Islet precursor cell (in vitro differentiated cells): Measurements from ENCODE around the gene NRARP.
A peak's percentile ranks its signal among the peaks of the same experiment; 100 is the strongest.

ENCODE experiments used
- DNase-seq: peaks from one replicate; pipeline ENCODE4 v3.0.0-alpha.2; 2018

NRARP gene

DNA sequence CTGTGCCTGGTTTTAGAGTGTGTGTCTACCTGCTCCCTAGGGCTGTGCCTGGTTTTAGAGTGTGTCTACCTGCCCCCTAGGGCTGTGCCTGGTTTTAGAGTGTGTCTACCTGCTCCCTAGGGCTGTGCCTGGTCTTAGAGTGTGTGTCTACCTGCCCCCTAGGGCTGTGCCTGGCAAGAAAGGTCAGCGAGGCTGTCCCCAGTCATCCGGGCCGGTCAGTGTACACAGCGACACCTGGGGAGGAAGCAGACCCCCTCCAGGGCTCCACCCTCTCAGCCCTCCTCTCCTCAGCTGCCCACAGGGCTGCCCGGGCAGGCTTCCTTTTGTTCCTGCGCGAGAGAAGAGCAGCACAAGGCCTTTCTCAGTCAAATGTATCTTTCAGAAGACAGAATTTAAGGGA lies 4.1 kb downstream of the NRARP start:
- no peak for DNase-seq

DNA sequence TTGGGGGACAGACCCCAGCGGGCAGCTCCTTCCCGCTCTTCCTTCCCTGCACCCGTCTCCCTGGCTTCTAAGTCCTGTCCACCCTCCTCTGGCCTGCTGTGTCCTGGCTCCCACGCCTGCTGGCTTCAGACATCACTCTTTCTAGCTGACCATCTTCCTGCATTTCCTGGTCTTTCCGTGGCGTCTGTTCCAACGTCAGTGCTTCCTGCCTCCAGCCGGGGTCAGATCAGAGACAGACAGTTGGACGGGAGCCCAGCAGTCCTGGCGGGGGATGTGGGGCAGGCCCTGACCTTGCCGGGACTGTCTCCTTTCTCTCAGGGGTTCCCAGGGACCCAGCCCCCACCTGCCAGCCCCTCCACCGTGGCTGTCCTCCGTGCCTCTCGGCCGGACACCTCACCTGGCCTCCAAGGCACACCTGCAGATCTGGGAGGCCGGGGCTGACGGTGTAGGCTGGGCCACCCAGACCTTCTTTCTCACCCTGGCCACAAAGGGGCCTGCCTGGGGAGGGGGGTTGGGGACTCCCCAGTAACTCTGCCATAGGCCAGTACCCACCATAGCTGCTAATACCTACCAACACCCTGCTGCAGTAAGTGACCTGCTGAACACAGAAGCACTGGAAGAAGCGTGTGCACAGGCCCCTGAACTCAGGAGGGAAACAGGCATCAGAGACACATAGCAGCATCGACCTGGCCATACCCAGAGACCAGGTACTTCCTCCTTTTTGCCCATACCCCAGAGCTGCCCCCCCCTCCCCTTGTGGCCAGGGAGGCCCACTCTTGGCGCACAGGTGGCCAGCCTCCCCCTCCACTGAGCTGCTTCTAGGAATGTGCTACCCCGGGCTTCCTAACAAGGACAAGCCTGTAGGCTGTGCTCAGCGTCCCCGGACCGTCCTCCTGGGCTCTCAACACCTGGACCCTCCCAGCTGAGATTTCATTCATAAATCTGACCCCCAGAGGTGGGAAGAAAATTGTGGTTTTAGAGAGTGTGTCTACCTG lies 5.1 kb downstream of the NRARP start:
- DNase-seq: no peak

- no peak for DNase-seq
Observed at GRCh38 chr9:137295849-137296669, 6.0 kb downstream of the NRARP start.

DNA sequence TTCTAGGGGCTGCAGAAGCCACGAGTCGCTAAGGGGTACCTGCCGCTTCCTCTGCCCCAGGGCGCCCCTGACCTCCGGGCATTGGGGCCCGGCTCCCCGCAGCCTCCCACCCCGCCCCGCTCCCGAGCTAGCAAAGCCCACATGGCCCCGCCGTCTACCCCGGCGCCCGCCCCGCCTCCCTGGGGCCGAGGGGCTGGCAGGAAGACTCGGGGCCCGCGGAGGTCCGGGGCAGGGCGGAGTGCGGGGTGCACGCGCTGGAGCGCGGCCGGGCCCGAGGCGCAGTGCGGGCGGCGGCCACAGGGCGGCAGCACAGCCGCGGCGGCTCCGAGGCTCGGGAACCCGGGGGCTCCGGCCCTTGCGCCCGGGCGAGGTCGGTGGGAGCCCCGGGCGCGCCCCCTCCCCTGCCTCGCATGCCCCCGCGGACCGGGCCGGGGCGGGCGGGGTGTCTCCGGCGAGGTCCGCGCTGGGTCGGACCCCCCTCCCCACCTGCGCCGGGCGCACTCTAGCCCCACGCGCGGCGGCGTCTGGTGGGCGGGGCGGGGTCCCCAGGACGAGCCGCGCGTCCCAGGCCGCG lies 6.7 kb downstream of the NRARP start:
- DNase-seq: no peak

DNA sequence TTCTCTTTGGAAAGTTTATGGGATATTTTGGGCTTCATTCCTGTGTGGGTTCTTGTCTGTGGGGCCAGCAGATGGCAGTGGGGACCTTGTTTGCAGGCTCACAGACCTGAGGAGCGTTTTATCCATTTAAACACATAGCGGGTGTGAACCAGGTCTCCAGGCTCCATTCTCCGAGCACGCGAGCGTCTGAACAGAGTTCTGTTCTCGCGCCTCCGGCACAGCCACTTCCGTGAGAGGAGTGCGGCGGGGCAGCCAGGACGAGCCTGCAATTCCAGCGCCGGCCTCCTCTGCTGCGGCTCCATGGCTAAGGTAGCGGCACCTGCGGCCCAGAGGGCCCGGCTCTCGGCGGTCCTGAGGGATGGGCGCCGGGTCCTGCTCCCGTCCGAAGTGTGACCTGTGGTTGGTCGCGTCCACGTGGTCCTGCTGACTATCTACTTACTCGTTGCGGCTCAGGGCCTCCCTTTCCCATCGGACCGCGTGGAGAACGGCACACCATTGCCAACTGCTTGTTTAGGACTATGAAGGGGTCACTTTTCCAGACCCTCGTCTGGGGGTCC lies 7.3 kb downstream of the NRARP start:
- no peak for DNase-seq

DNA sequence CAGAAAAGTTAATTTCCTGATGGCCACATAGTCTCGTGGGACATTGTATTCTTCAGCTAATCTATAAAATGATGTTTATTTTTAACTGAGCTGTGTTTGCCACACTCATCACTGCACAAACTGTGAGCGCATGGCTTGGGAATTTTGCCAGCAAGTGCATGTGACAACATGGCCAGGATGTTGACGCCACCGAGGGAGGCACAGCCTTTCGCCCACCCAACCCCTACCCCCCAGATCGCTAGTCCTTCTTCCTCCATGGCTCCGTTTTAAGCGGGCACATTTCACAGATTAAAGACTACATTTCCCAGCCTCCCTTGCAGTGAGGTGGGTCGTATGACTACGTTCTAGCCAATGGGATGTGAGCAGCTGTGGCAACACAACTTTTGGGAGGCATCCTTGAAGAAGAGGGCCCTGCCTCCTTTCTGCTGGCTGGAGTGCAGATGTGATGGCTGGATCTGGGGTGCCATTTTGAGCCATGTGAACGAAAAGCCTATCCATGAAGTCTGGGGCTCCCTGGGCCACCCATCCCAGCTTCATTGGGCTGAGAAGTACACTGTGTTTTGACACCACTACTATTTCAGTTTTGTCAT lies 7.9 kb downstream of the NRARP start:
- DNase-seq: no peak

- DNase-seq: no peak
Observed at GRCh38 chr9:137293482-137294090, 8.5 kb downstream of the NRARP start.

GRCh38 chr9:137293094-137293481 lies 9.0 kb downstream of the NRARP start:
- DNase-seq: no peak

DNA sequence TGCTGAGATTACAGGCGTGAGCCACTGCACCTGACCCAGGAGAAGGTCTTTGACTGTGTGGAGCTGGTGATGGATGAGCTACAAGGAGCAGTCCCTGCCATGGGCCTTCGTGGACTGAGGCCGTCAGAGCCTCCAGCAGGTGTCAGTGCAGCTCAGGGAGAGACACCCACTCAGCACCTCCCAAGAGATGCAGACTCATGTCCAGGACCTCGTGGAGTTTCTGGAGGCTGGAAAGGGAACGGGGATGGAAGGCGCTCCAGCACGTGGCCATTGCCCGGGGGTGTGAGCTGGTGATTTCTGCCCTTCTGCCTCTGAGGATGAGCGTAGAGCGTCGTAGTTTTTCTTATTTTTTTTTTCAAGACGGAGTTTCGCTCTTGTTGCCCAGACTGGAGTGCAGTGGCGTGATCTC lies 15.1 kb downstream of the NRARP start:
- DNase-seq: peak; percentile 87

DNA sequence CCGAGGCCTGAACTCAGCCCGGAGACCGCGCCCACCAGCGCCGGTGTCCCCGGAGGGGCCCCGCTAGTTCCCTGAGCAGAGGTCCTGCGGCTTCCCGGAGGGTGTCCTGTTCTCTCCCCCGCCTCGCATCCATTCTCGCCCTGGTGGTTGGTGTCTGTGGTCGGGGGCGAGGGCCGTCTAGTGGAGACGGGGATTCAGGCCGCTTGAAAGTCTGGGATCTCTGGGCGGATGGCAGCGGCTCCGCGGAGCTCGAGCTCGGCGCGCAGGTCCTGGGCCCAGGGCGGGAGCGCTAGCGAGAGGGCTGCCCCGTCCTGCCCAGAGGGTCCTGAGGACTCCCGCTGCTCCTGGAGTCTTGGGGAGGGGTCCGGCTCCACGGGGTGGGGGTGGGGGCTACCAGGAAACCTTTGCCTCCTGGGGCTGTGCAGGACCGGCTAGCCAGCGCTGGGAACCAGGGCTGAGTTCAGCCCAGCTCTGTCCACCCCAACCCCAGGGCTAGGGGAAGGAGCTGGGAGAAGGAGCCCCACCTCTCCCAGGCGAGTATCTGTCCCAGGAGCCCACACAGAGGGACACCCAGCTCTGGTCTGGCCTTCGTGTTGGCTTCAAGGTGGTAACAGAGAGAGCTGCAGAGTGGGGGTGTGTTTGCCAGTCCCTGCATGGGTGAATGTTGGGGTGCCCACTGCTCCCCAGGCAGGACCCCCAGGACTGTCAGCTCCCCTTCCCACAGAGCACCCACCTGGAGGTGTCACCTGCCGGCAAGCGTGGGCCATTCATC lies 20.5 kb downstream of the NRARP start:
- peak; percentile 77 for DNase-seq

DNA sequence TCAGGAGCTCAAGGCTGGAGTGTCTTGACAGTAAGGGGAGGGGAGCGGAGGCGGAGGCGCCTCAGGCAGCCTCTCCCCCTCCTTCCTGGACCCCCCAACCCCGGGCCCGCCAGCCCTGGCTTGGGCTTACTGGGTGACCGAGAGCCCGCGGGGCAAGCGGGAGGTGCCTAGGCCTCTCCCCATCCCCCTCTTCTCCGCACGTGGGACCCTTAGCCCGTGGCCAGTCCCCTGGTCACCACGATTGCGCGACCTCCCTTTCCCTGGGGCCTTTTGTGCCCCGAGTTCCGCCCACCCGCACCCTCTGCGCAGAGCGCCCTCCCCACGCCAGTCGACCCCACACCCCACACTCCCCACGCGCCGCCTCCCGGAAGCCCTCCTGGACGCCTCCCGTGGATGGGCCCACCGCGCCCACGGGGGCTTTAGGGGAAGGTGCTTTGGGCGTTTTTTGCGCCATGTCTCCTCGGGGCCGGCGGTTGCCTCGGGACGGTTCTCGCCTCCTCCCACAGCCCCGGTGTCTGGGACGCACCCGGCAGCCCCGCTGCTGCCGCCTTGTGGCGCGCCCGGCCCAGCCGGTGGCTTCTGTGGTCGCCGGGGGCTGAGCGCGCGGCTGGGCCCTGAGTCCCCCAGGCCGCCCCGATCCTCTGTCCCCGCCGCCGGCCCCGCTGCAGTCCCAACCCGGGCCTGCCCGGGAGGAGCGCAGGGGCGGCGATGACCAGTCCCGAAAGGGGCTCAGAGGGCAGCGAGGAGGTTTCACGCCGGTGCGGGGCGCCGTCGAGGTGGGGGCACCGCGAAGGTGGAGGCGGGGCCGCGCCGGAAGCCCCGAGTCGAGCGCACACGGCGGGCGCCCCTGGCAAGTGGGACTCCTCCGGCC lies 21.4 kb downstream of the NRARP start:
- DNase-seq: peak; percentile 75

DNA sequence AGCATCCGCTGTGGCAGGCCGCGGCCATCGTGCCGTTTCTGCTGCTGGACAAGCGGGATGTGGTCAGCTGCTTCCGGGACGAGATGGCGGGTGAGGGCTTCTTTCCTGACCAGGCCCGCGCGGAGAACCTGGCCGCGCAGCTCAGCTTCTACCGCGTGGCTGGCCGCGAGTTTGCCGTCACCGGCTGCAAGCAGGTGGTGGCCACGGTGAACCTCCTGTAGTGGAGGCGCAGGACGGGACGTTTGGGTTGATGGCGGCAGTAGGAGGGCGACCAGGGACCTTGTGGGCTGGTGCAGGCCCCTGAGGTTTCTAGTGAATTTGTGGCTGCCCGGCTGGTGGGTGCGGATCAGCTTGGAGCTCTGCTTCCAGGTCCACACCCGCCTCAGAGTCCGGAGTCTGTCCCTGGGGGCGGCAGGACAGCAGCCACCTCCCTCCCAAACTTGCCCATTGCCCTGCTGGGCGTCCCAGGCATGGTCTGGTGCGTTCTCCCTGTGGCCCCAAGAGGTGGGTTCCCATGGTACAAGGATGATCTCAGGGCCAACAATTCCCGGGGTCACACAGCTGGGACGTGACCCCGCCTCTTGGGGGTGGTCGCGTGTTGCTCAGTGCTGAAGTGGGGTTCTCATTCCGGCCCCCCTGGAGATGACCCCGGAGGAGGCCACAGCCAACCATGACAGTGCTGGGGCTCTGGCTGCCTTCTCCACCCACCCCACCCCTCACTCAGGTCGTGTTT lies 22.2 kb downstream of the NRARP start:
- DNase-seq: no peak

- DNase-seq: peak; percentile 49
Observed at GRCh38 chr9:137278721-137279711, 23.1 kb downstream of the NRARP start.

DNA sequence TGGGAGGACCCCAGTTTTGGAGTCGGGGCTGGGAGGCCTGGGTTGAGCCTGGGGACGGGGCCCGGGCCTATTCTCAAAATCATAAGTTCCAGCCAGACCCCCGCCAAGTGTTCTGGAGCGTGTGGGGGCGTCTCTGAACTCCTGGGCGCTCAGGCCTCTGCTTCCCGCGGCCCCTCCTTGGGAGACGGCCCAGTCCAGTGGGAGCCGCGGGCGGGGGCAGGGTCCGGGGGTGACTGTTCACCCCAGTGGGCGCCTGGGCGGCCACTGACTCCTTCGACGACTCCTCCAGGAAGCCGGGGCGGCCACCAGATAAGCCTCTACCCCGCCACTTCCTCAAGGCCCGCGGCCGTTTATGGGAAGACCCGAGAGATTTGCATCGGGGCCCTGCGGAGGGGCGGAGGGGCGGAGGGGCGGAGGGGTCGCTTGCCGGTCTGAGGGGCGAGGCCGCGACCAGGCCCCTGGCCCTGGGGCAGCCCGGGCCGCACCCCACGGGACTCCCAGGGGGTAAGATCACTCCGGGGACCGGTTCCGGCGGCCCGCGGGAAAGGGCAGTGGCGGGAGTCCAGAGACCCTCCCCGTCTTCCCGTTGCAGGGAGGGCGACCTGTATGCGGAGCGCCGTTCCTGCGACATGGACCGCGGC lies 23.9 kb downstream of the NRARP start:
- DNase-seq: peak; percentile 67

DNA sequence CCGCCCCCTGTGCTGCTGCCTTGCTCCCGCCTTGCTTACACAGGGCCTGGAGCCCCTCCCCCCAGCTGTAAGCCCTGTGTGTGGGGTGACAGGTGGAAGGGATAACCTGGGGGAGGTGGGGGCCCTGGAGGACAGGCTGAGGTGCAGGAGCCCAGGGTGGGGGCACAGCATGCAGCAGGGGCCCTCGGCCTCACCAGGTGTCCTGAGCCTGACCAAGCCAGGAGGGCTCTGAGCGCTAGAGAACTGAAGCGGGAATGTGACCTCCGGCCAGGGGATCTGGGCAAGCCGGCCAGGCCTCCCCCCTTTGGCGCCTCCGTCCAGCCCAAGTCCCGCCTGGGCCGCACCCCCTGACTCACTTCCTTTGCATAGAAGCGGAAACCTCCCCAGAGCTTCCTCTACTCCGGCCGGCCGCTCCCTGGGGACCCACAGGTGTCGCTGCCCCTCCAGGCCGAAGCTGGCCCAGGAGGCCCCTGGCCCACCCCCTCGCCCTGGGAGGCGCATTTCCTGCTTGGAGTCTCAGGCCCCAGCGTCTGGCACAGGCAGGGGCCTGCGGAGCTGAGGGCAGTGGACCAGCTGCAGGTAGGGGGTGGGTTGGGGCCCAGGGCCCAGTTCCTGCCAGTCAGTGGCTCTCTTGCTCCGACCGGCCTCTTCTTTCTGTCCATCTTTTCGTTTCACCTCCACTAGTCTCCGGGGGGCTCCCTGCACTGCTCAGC lies 24.6 kb downstream of the NRARP start, which contains the start of gene TOR4A:
Gene TOR4A (plus strand): TSS at position 398 of the 713 bp plus-strand sequence. CDS start 964 bp downstream, outside the sequence.
- peak; percentile 95 for DNase-seq

DNA sequence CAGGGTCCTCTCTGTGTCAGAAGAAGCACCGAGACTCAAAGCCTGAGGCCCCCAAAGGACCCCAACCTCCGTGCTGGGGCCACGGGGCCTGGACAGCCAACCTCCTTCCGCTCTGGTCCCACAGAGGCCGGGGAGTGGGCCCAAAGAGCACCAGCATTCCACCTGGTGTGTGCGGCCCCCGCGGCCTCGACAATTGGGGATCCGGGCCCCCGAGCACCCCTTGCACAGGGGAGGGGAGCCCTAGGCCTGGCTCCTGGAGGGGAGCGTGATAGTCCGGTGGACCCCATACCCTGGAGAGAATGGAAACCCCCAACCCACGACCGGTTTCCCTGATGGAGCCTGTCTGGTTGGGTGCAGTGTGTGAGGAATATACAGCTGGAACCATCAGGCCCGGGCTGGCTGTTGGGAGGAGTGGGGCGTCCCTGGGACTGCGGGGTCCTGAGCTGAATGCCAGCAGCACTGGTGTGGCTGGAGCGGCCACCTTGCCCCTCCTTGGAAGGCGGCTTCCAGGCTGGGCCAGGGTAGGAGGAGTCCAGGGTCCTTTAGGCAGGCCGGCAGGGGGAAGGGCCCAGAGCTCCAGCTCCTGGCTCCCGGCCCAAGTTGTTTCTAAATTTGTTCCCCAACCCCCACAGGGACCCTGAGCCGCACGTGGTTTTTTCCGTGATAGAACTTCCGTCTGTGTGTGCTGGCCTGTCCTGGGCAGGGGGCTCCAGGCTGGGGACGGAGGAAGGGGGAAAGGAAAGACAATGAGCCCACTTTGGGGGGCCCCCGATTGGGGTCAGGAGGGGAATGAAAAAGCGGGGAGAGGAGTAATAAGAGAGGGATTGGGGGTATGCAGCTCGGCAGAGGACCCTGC lies 25.4 kb downstream of the NRARP start:
- DNase-seq: peak; percentile 62
